Nephron (organoid): Measurements from ENCODE around the gene HSPBAP1.
"Not testable (repeated sequence)": the region's sequence is repeated elsewhere in the genome, so short reads cannot be mapped to it uniquely, and the experiment has no call there.

Experiments
- H3K27ac Mint-ChIP-seq, 3 experiments: 2 replicates each; pipeline ENCODE4 v1.8.0; 2020; ENCODE audit warnings: mixed read lengths in 3 of 3, mild to moderate bottlenecking in 2 of 3, moderate library complexity in 1 of 3
- H3K27me3 Mint-ChIP-seq: 2 replicates; pipeline ENCODE4 v1.8.0; 2021; ENCODE audit warnings: low read depth, mild to moderate bottlenecking, moderate library complexity, mixed read lengths
- H3K36me3 Mint-ChIP-seq: 2 replicates; pipeline ENCODE4 v1.8.0; 2020; ENCODE audit warnings: low read depth, mixed read lengths
- H3K4me1 Mint-ChIP-seq: 2 replicates; pipeline ENCODE4 v1.8.0; 2020; ENCODE audit warnings: mixed read lengths
- H3K4me3 Mint-ChIP-seq, 3 experiments: 2 replicates each; pipeline ENCODE4 v1.8.0; 2020; ENCODE audit warnings: mild to moderate bottlenecking in 3 of 3, mixed read lengths in 3 of 3, moderate library complexity in 2 of 3
- H3K9me3 Mint-ChIP-seq: 2 replicates; pipeline ENCODE4 v1.8.0; 2020; ENCODE audit warnings: mixed read lengths
- TF ChIP-seq, protein P1 (sequence below), 3 experiments: fragments of 200-600 bp; sonication (generic); IDR thresholded peaks; one replicate each; pipeline ENCODE4 v1.5.0; 2021; ENCODE audit warnings: antibody characterized with exemption in 3 of 3; ENCODE audit not compliant: unreplicated experiment in 3 of 3

HSPBAP1 gene

GRCh38 chr3:122719273-122719921 lies 74.2 kb downstream of the HSPBAP1 start:
- H3K27ac Mint-ChIP-seq = no peak overlapping the region
- H3K4me3 Mint-ChIP-seq = no peak overlapping the region
- TF ChIP-seq, protein P1, sequence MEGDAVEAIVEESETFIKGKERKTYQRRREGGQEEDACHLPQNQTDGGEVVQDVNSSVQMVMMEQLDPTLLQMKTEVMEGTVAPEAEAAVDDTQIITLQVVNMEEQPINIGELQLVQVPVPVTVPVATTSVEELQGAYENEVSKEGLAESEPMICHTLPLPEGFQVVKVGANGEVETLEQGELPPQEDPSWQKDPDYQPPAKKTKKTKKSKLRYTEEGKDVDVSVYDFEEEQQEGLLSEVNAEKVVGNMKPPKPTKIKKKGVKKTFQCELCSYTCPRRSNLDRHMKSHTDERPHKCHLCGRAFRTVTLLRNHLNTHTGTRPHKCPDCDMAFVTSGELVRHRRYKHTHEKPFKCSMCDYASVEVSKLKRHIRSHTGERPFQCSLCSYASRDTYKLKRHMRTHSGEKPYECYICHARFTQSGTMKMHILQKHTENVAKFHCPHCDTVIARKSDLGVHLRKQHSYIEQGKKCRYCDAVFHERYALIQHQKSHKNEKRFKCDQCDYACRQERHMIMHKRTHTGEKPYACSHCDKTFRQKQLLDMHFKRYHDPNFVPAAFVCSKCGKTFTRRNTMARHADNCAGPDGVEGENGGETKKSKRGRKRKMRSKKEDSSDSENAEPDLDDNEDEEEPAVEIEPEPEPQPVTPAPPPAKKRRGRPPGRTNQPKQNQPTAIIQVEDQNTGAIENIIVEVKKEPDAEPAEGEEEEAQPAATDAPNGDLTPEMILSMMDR (IDR thresholded peaks at IDR 0.05; ENCODE audit: unreplicated experiment in 3 of 3) = no peak
- peaks cover 12% of the 10 kb centered on the region for H3K36me3 Mint-ChIP-seq
- H3K4me1 Mint-ChIP-seq = no peaks in the 10 kb centered on the region
- H3K27me3 Mint-ChIP-seq = no peaks in the 10 kb centered on the region
- peaks cover 6% of the 10 kb centered on the region for H3K9me3 Mint-ChIP-seq

DNA sequence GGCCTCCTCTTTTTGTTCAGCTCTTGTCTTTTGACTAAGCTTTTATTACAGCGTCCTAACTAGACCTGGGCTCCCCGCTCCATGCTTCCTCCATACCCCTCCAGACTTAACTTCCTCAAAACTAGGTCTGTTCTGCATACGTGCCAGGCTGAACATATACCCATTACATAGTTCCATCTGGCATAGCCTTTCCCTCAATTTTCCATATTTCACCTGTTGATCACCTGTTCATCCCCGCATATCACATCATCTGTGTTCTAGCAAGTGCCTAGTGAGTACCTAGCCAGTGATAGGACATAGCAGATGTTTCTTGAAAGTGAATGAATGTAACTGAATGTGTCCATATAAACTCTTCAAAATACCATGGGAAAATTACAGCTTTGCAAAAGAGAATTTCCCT lies 77.0 kb downstream of the HSPBAP1 start:
- TF ChIP-seq, protein P1 (IDR thresholded peaks at IDR 0.05; ENCODE audit: unreplicated experiment in 3 of 3) = no peak
- Mint-ChIP-seq H3K4me1 (no peaks in the 10 kb centered on the region), H3K27ac (no peak overlapping the region), H3K27me3 (no peaks in the 10 kb centered on the region), H3K4me3 (no peak overlapping the region), H3K36me3 (peaks cover 11% of the 10 kb centered on the region), H3K9me3 (no peaks in the 10 kb centered on the region)

DNA sequence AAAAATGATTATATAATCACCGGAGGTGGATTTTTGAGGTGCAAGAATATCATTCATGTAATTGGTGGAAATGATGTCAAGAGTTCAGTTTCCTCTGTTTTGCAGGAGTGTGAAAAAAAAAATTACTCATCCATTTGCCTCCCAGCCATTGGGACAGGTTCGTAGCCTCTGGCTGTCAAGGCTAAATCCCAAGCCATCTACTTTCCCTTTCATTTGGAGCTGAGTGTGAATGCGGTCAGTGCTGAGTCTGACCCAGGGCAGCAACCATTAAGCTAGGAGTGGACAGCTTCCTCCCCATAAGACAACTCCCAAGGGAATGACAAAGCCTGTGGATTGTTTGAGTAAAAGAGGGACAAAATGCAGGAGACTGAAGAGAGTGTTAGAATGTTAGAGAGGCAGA lies 79.4 kb downstream of the HSPBAP1 start:
- Mint-ChIP-seq H3K9me3 (peaks cover 2% of the 10 kb centered on the region), H3K36me3 (peaks cover 11% of the 10 kb centered on the region), H3K27me3 (no peaks in the 10 kb centered on the region), H3K4me3 (no peak overlapping the region), H3K4me1 (no peaks in the 10 kb centered on the region), H3K27ac (no peak overlapping the region)
- TF ChIP-seq, protein P1 (IDR thresholded peaks at IDR 0.05; ENCODE audit: unreplicated experiment in 3 of 3) = no peak

DNA sequence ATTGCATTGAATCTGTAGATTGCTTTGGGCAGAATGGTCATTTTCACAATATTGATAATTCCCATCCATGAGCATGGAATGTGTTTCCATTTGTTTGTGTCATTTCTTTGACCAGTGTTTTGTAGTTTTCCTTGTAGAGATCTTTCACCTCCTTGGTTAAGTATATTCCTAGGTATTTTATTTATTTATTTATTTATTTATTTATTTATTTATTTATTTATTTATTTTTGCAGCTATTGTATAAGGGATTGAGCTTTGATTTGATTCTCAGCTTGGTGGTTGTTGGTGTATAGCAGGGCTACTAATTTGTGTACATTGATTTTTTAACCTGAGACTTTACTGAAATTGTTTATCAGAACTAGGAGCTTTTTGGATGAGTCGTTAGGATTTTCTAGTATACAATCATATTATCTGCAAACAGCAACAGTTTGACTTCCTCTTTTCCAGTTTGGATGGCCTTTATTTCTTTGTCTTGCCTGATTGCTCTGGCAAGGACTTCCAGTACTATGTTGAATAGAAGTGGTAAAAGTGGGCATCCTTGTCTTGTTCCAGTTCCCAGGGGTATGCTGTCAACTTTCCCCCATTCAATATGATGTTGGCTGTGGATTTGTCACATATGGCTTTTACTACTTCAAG lies 82.9 kb downstream of the HSPBAP1 start:
- not testable (repeated sequence) for H3K4me1 Mint-ChIP-seq

DNA sequence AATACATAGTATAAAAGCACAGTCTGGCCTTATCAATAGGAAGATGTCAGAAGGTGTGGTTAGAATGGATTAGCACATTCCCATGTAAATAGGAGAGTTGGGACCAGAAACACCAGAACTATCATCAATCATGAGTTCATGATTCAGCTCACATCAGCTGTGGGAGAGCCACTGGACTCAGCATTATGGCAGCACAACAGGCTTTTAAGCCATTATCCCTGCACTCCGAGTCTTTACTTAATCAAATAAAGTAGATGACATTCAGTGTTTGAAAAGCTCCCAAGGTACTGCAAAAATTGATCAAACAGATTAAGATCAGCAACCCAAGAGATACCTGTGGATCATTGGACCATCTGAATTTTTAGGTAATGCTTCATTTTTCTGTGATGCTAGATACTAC lies 88.3 kb downstream of the HSPBAP1 start:
- H3K9me3 Mint-ChIP-seq = no peaks in the 10 kb centered on the region
- H3K4me3 Mint-ChIP-seq = no peak overlapping the region
- no peaks in the 10 kb centered on the region for H3K36me3 Mint-ChIP-seq
- H3K4me1 Mint-ChIP-seq = peaks cover 11% of the 10 kb centered on the region
- H3K27ac Mint-ChIP-seq = no peak overlapping the region
- no peaks in the 10 kb centered on the region for H3K27me3 Mint-ChIP-seq
- TF ChIP-seq, protein P1 (IDR thresholded peaks at IDR 0.05; ENCODE audit: unreplicated experiment in 3 of 3) = no peak

More for the DNA sequence above, 82.9 kb downstream of the HSPBAP1 start:
- H3K36me3 Mint-ChIP-seq, H3K27ac Mint-ChIP-seq, H3K4me3 Mint-ChIP-seq, H3K27me3 Mint-ChIP-seq, H3K9me3 Mint-ChIP-seq: not testable (repeated sequence)

- no peaks in the 10 kb centered on the region for H3K9me3 Mint-ChIP-seq
- no peaks in the 10 kb centered on the region for H3K27me3 Mint-ChIP-seq
- TF ChIP-seq, protein P1 (IDR thresholded peaks at IDR 0.05; ENCODE audit: unreplicated experiment in 3 of 3) = no peak
- peak overlapping the region; percentile 59 to 67 (median 64) for H3K27ac Mint-ChIP-seq
- no peak overlapping the region for H3K4me3 Mint-ChIP-seq
- peaks cover 4% of the 10 kb centered on the region for H3K36me3 Mint-ChIP-seq
- peaks cover 23% of the 10 kb centered on the region for H3K4me1 Mint-ChIP-seq
Observed at GRCh38 chr3:122700193-122700592, 93.4 kb downstream of the HSPBAP1 start.
